Endothelial cell of umbilical vein (primary cell): ENCODE measurements around the gene SCD. TPM values are rescaled to one million over a fixed set of nuclear protein-coding genes. Genes with fewer than 3 reads are reported as not detected.
"Not testable (repeated sequence)": the region's sequence is repeated elsewhere in the genome, so short reads cannot be mapped to it uniquely, and the experiment has no call there.

ENCODE experiments used
- BruUV-seq: library from RNA; stranded (reverse); fragments of 400-500 nt; replicated peaks from 2 replicates; lab custom pipeline; 2021; lab: Mats Ljungman, UMichigan
- CTCF ChIA-PET: fragments of 300-600, 350-600 bp; sonication (Branson Sonifier 250); formaldehyde crosslinking; loops from one replicate; lab custom pipeline; 2021; ENCODE audit warnings: antibody characterized with exemption, inconsistent platforms; lab: Charles Lee
- POLR2A ChIA-PET: fragments of 300-600, 350-600 bp; sonication (Branson Sonifier 250); formaldehyde crosslinking; loops from one replicate; lab custom pipeline; 2021; ENCODE audit warnings: antibody characterized with exemption, inconsistent platforms; lab: Charles Lee
- DNase-seq: peaks from one replicate; pipeline ENCODE4 v3.0.0-alpha.2; 2011; ENCODE audit warnings: low read depth, low spot score
- FAIRE-seq: peaks from 2 replicates; lab custom pipeline; 2011; peaks lifted over from hg19 to GRCh38; lab: Jason Lieb, UNC
- H2AFZ ChIP-seq: 2 replicates; pipeline ENCODE4 v1.6.0; 2012; ENCODE audit warnings: low read depth, low read length, control low read depth, inconsistent platforms
- H3K27ac ChIP-seq: 2 replicates; pipeline ENCODE4 v1.5.1; 2011; ENCODE audit warnings: low read depth, mild to moderate bottlenecking, control low read depth, low read length, moderate library complexity; ENCODE audit not compliant: insufficient read depth
- H3K27me3 ChIP-seq, 2 experiments: 2 replicates each; pipeline versions ENCODE4 v1.6.0 to v1.6.1; 2011; ENCODE audit warnings: low read length in 2 of 2, mixed read lengths in 1 of 2; ENCODE audit not compliant: control insufficient read depth in 2 of 2, insufficient read depth in 2 of 2
- H3K36me3 ChIP-seq, 2 experiments: 2 replicates in 1 of 2; 3 replicates in 1 of 2; pipeline ENCODE4 v1.5.1; 2011; ENCODE audit warnings: low read length in 2 of 2, mild to moderate bottlenecking in 1 of 2, moderate library complexity in 1 of 2; ENCODE audit not compliant: control insufficient read depth in 2 of 2, insufficient read depth in 2 of 2; ENCODE audit errors: extremely low read depth in 1 of 2
- H3K4me1 ChIP-seq: 3 replicates; pipeline ENCODE4 v1.5.1; 2011; ENCODE audit warnings: mild to moderate bottlenecking, low read length; ENCODE audit not compliant: control insufficient read depth, insufficient read depth; ENCODE audit errors: extremely low read depth
- H3K4me2 ChIP-seq: 2 replicates; pipeline ENCODE4 v1.6.1; 2011; ENCODE audit warnings: low read length, control low read depth, mixed read lengths; ENCODE audit not compliant: insufficient read depth
- H3K4me3 ChIP-seq, 3 experiments: fragments of 200-600 bp in 1 of 3; sonication (generic), shearing (Covaris generic) in 1 of 3; replicated peaks in 1 of 3; 2 replicates each; pipeline ENCODE4 v1.5.1; 2011 to 2016; ENCODE audit warnings: control low read depth in 3 of 3, low read length in 3 of 3, mild to moderate bottlenecking in 2 of 3, inconsistent platforms in 1 of 3, low read depth in 1 of 3, moderate library complexity in 1 of 3; ENCODE audit not compliant: insufficient read depth in 1 of 3
- H3K79me2 ChIP-seq: 2 replicates; pipeline ENCODE4 v1.6.0; 2012; ENCODE audit warnings: low read length, inconsistent platforms; ENCODE audit not compliant: control insufficient read depth, insufficient read depth
- H3K9ac ChIP-seq: replicated peaks from 2 replicates; pipeline ENCODE3; 2011; ENCODE audit warnings: low read length, control low read depth; ENCODE audit not compliant: insufficient read depth; ENCODE audit errors: extremely low read depth
- H3K9me1 ChIP-seq: replicated peaks from 3 replicates; pipeline ENCODE4 v1.6.0; 2011; ENCODE audit warnings: mild to moderate bottlenecking, low read length; ENCODE audit not compliant: control insufficient read depth, insufficient read depth; ENCODE audit errors: extremely low read depth
- H3K9me3 ChIP-seq: replicated peaks from 2 replicates; pipeline ENCODE4 v1.5.1; 2012; ENCODE audit warnings: low read length, inconsistent platforms; ENCODE audit not compliant: control insufficient read depth, insufficient read depth
- H4K20me1 ChIP-seq: replicated peaks from 2 replicates; pipeline ENCODE3; 2011; ENCODE audit warnings: mild to moderate bottlenecking, low read length; ENCODE audit not compliant: control insufficient read depth, insufficient read depth; ENCODE audit errors: extremely low read depth
- POLR2AphosphoS5 ChIP-seq: IDR thresholded peaks from 2 replicates; pipeline ENCODE4 v1.6.1; 2012; ENCODE audit warnings: low read depth, mild to moderate bottlenecking, control low read depth, low read length, moderate library complexity; ENCODE audit not compliant: insufficient read depth
- dilution Hi-C: fragments of 300-500 bp; cut with MboI; formaldehyde crosslinking; loops from one replicate; pipeline ENCODE4 v1.15.0; 2019; ENCODE audit warnings: low sequenced_read_pairs; ENCODE audit not compliant: extremely low pct_ligation_motif_present
- intact Hi-C: fragments of 100-400 bp; cut with micrococcal nuclease; formaldehyde crosslinking; loops from one replicate; pipeline ENCODE4 v1.10.0; 2022
- polyA plus RNA-seq, 4 experiments: library from polyadenylated mRNA; depleted of rRNA in 3 of 4; stranded (reverse) in 3 of 4; unstranded in 1 of 4; fragments of >200 nt; gene quantifications; 2 replicates each; pipeline versions ENCODE4 v1.2.1 to v1.2.3, GENCODE V29; 2011 to 2012; ENCODE audit warnings: missing spikeins in 1 of 4
- total RNA-seq: library from RNA; stranded (reverse); gene quantifications from 2 replicates; pipeline ENCODE4 v1.2.3, GENCODE V29; 2021
- TF ChIP-seq, protein P1 (sequence below): IDR thresholded peaks from 2 replicates; pipeline ENCODE4 v1.6.1; 2011; ENCODE audit not compliant: insufficient read depth, insufficient read length

SCD gene
- total and polyA plus RNA-seq, 2 donors (not counting 3 experiments of a cell fraction or from before 2014, with no cell fraction given): 258 to 426 TPM

DNA sequence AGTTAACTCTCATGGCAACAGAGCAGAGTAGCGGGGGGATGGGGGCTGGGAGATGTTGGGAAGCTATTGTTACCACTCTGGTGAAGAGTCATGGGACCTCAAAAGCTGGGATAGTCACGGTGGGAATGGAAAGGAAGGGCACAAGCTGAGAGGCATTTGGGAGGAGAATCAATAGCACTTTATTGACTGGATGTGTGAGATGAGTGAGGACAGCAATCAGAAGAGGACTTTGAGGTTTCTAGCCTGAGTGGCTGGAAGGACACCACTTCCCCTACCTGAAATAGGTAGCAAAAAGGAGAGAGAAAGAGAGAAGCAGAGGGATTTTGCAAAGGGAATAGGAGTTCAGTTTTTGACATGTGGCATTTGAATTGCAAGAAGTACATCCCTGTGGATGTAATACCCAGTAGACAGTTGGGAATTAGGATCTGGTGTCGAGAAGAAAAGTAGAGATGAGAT, 27.2 kb downstream of the SCD start:
- intact Hi-C loops: loop anchor here (2.0 to 5.0 kb wide), 2 partner anchors 59 to 187 kb away; partner anchors contain the start of gene ERLIN1
- Histone ChIP-seq H3K9me1 (no peaks in the 10 kb centered on the region), H3K27me3 (no peaks in the 10 kb centered on the region), H3K4me3 (peak overlapping the region; percentile 18 to 83 (median 45)), H3K36me3 (no peaks in the 10 kb centered on the region), H2AFZ (peak overlapping the region; percentile 4), H3K4me2 (peak overlapping the region; percentile 92), H3K4me1 (peaks cover 48% of the 10 kb centered on the region), H3K79me2 (peaks cover 7% of the 10 kb centered on the region), H4K20me1 (no peaks in the 10 kb centered on the region), H3K9me3 (no peaks in the 10 kb centered on the region), H3K27ac (peak overlapping the region; percentile 98), H3K9ac (peak overlapping the region; percentile 98)
- no TSS peak for BruUV-seq
- ChIA-PET POLR2A (interaction anchor here (0.6 to 1.8 kb wide), 3 partner anchors 25 to 41 kb away, joined by 6 to 9 read pairs (median 8); partner anchors contain the start of gene SCD), CTCF (interaction anchor here (1.6 to 3.4 kb wide), 9 partner anchors 10 to 144 kb away, joined by 5 to 20 read pairs (median 9); partner anchors contain the start of gene SCD)
- peak; percentile 40 for TF ChIP-seq POLR2AphosphoS5
- TF ChIP-seq, protein P1, sequence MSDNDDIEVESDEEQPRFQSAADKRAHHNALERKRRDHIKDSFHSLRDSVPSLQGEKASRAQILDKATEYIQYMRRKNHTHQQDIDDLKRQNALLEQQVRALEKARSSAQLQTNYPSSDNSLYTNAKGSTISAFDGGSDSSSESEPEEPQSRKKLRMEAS: no peak
- DNase-seq (no peak), FAIRE-seq (no peak)
- dilution Hi-C loops: no loop called here

DNA sequence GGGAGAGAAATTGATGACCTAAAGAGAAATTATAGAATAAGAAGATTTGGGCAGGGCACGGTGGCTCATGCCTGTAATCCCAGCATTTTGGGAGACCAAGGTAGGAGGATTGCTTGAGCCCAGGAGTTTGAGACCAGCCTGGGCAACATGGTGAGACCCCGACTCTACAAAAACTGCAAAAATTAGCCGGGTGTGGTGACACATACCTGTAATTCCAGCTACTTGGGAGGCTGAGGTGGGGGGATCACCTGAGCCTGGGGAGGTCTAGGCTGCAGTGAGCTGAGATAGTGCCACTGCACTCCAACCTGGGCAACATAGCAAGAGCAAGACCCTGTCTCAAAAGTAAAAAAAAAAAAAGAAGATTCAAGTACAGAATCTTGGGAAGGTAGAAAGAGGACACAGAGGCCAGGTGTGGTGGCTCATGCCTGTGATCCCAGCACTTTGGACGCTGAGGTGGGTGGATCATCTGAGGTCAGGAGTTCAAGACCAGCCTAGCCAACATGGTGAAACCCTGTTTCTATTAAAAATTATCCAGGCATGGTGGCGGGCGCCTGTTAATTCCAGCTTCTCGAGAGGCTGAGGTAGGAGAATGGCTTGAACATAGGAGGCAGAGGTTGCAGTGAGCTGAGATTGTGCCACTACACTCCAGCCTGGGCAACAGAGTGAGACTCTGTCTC, 27.8 kb downstream of the SCD start:
- H2AFZ ChIP-seq, H3K79me2 ChIP-seq, dilution Hi-C loops, BruUV-seq, FAIRE-seq, H3K27me3 ChIP-seq, H3K9me1 ChIP-seq, DNase-seq, H4K20me1 ChIP-seq, H3K36me3 ChIP-seq, H3K9me3 ChIP-seq: not testable (repeated sequence)
- CTCF ChIA-PET: interaction anchor here (1.6 to 3.4 kb wide), 8 partner anchors 10 to 144 kb away, joined by 5 to 20 read pairs (median 9); partner anchors contain the start of gene SCD
- Histone ChIP-seq H3K4me1 (peaks cover 48% of the 10 kb centered on the region), H3K4me3 (peak overlapping the region; percentile 18 to 83 (median 45)), H3K4me2 (peak overlapping the region; percentile 92), H3K9ac (peak overlapping the region; percentile 98), H3K27ac (peak overlapping the region; percentile 98)
- intact Hi-C loops: loop anchor here (2.0 to 5.0 kb wide), 2 partner anchors 58 to 188 kb away; partner anchors contain the start of gene ERLIN1
- POLR2A ChIA-PET: interaction anchor here (0.6 to 1.8 kb wide), 4 partner anchors 26 to 136 kb away, joined by 6 to 9 read pairs (median 7); partner anchors contain the start of gene SCD

GRCh38 chr10:100376656-100377055, 29.6 kb downstream of the SCD start:
- H3K79me2 ChIP-seq, H3K27me3 ChIP-seq, H3K27ac ChIP-seq, H2AFZ ChIP-seq, CTCF ChIA-PET, H3K4me2 ChIP-seq, DNase-seq, H4K20me1 ChIP-seq, H3K4me3 ChIP-seq, H3K9me1 ChIP-seq, H3K9ac ChIP-seq, intact Hi-C loops, H3K36me3 ChIP-seq, BruUV-seq, H3K9me3 ChIP-seq, FAIRE-seq, dilution Hi-C loops: not testable (repeated sequence)
- H3K4me1 ChIP-seq: peaks cover 32% of the 10 kb centered on the region
- POLR2A ChIA-PET: interaction anchor here (0.6 kb wide), 1 partner anchor 32 kb away, joined by 3 read pairs; no protein-coding TSS in a partner anchor
